ENCODE results near the gene OLFM1. TPM values are rescaled to one million over a fixed set of nuclear protein-coding genes. Genes with fewer than 3 reads are reported as not detected.

The OLFM1 gene
- 8.5 TPM for polyA plus RNA-seq (2013, experiment 1 of 2)
- polyA plus RNA-seq (2013, experiment 2 of 2) = 7.7 TPM

- Histone ChIP-seq H3K4me1 (ENCODE audit: control insufficient read depth, insufficient read depth, low read length, poor library complexity, severe bottlenecking) (peaks cover 16% of the 10 kb centered on the region), H3K9me3 (ENCODE audit: control insufficient read depth, low read length) (no peaks in the 10 kb centered on the region), H3K4me3 (ENCODE audit: extremely low read depth, insufficient read depth, low read length, poor library complexity, severe bottlenecking) (peak within 1 kb of the TSS; percentile 21), H3K27ac (ENCODE audit: low read depth, low read length, severe bottlenecking) (no peak within 1 kb of the TSS), H3K36me3 (ENCODE audit: control insufficient read depth, insufficient read depth, low read length) (no peaks in the 10 kb centered on the region)
- 0% methylated on average over 20 to 30 of the region's 40 CpGs for WGBS, 2 experiments (ENCODE audit: insufficient coverage in 2 of 2)
Measured at GRCh38 chr9:135087489-135087792, at the start of gene OLFM1. Gene OLFM1, plus strand, starts transcription at chr9:135087668. Its CDS starts 322 bp downstream, at chr9:135087990.

- H3K9me3 ChIP-seq (ENCODE audit: control insufficient read depth, low read length) = no peaks in the 10 kb centered on the region
- no peak overlapping the region for H3K4me3 ChIP-seq (ENCODE audit: extremely low read depth, insufficient read depth, low read length, poor library complexity, severe bottlenecking)
- no peak overlapping the region for H3K27ac ChIP-seq (ENCODE audit: low read depth, low read length, severe bottlenecking)
- no peaks in the 10 kb centered on the region for H3K36me3 ChIP-seq (ENCODE audit: control insufficient read depth, insufficient read depth, low read length)
- no peaks in the 10 kb centered on the region for H3K4me1 ChIP-seq (ENCODE audit: control insufficient read depth, insufficient read depth, low read length, poor library complexity, severe bottlenecking)
- WGBS, 2 experiments (ENCODE audit: insufficient coverage in 2 of 2) = 83 to 90% methylated on average over 7 to 13 of the region's 13 CpGs
Measured at GRCh38 chr9:135038331-135038730, 49.1 kb upstream of the OLFM1 start.

GRCh38 chr9:135038826-135039225, 48.6 kb upstream of the OLFM1 start:
- 91 to 100% methylated on average over 1 of the region's 3 CpGs for WGBS, 2 experiments (ENCODE audit: insufficient coverage in 2 of 2)
- H3K4me3 ChIP-seq (ENCODE audit: extremely low read depth, insufficient read depth, low read length, poor library complexity, severe bottlenecking) = no peak overlapping the region
- H3K27ac ChIP-seq (ENCODE audit: low read depth, low read length, severe bottlenecking) = no peak overlapping the region
- no peaks in the 10 kb centered on the region for H3K9me3 ChIP-seq (ENCODE audit: control insufficient read depth, low read length)
- no peaks in the 10 kb centered on the region for H3K36me3 ChIP-seq (ENCODE audit: control insufficient read depth, insufficient read depth, low read length)
- H3K4me1 ChIP-seq (ENCODE audit: control insufficient read depth, insufficient read depth, low read length, poor library complexity, severe bottlenecking) = no peaks in the 10 kb centered on the region

- WGBS, 2 experiments (ENCODE audit: insufficient coverage in 2 of 2) = 82 to 89% methylated on average over 14 of the region's 14 CpGs
Measured at GRCh38 chr9:135039266-135039870, 48.1 kb upstream of the OLFM1 start.

GRCh38 chr9:135039916-135040645, 47.4 kb upstream of the OLFM1 start:
- Histone ChIP-seq H3K36me3 (ENCODE audit: control insufficient read depth, insufficient read depth, low read length) (no peaks in the 10 kb centered on the region), H3K4me1 (ENCODE audit: control insufficient read depth, insufficient read depth, low read length, poor library complexity, severe bottlenecking) (no peaks in the 10 kb centered on the region), H3K27ac (ENCODE audit: low read depth, low read length, severe bottlenecking) (no peak overlapping the region), H3K4me3 (ENCODE audit: extremely low read depth, insufficient read depth, low read length, poor library complexity, severe bottlenecking) (no peak overlapping the region), H3K9me3 (ENCODE audit: control insufficient read depth, low read length) (no peaks in the 10 kb centered on the region)
- WGBS, 2 experiments (ENCODE audit: insufficient coverage in 2 of 2) = 80 to 91% methylated on average over 9 of the region's 9 CpGs

More at GRCh38 chr9:135039266-135039870, 48.1 kb upstream of the OLFM1 start:
- Histone ChIP-seq H3K27ac (ENCODE audit: low read depth, low read length, severe bottlenecking) (no peak overlapping the region), H3K4me1 (ENCODE audit: control insufficient read depth, insufficient read depth, low read length, poor library complexity, severe bottlenecking) (no peaks in the 10 kb centered on the region), H3K9me3 (ENCODE audit: control insufficient read depth, low read length) (no peaks in the 10 kb centered on the region), H3K4me3 (ENCODE audit: extremely low read depth, insufficient read depth, low read length, poor library complexity, severe bottlenecking) (no peak overlapping the region), H3K36me3 (ENCODE audit: control insufficient read depth, insufficient read depth, low read length) (no peaks in the 10 kb centered on the region)

DNA sequence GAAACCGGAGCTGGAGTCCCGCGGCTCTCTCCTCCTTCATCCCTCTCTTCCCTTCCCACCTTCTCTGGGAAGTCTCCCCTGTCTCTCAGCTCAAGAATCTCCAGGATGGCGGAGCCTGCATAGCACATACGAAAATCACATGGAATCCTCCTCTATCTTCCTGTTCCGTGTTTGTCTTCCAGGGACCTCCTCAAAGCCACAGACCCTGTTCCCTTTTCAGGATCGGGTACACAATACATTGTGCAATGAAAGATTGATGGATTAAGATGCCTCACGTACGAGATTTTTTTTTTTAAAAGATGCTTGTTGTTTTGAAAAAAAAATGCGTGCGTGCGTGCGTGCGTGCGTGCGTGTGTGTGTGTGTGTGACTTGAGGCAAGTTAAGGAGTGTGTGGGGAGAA, 46.6 kb upstream of the OLFM1 start:
- 76 to 84% methylated on average over 9 to 16 of the region's 16 CpGs for WGBS, 2 experiments (ENCODE audit: insufficient coverage in 2 of 2)
- Histone ChIP-seq H3K27ac (ENCODE audit: low read depth, low read length, severe bottlenecking) (no peak overlapping the region), H3K36me3 (ENCODE audit: control insufficient read depth, insufficient read depth, low read length) (no peaks in the 10 kb centered on the region), H3K4me3 (ENCODE audit: extremely low read depth, insufficient read depth, low read length, poor library complexity, severe bottlenecking) (no peak overlapping the region), H3K9me3 (ENCODE audit: control insufficient read depth, low read length) (no peaks in the 10 kb centered on the region), H3K4me1 (ENCODE audit: control insufficient read depth, insufficient read depth, low read length, poor library complexity, severe bottlenecking) (no peaks in the 10 kb centered on the region)

DNA sequence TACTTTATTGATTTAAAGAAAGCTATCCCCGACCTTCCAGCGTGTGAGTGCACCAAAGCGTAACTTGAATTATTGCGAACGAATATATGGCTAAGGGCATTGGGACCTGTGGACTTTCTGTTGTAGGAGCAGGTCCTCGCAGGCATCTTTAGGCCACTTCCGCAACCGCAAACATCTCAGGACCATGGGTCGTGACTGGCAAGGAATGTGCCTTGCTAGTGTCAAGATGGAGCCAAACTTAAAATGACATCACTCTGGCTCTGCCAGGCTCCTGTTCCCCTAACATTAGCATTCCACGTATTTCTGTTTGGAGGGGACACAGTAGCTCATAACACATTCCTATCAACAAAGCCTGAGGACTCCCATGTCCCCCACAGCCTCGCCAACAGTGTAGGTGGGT, 44.1 kb upstream of the OLFM1 start:
- no peaks in the 10 kb centered on the region for H3K36me3 ChIP-seq (ENCODE audit: control insufficient read depth, insufficient read depth, low read length)
- no peak overlapping the region for H3K27ac ChIP-seq (ENCODE audit: low read depth, low read length, severe bottlenecking)
- H3K9me3 ChIP-seq (ENCODE audit: control insufficient read depth, low read length) = no peaks in the 10 kb centered on the region
- H3K4me3 ChIP-seq (ENCODE audit: extremely low read depth, insufficient read depth, low read length, poor library complexity, severe bottlenecking) = no peak overlapping the region
- WGBS, 2 experiments (ENCODE audit: insufficient coverage in 2 of 2) = 94 to 96% methylated on average over 9 of the region's 11 CpGs
- no peaks in the 10 kb centered on the region for H3K4me1 ChIP-seq (ENCODE audit: control insufficient read depth, insufficient read depth, low read length, poor library complexity, severe bottlenecking)

DNA sequence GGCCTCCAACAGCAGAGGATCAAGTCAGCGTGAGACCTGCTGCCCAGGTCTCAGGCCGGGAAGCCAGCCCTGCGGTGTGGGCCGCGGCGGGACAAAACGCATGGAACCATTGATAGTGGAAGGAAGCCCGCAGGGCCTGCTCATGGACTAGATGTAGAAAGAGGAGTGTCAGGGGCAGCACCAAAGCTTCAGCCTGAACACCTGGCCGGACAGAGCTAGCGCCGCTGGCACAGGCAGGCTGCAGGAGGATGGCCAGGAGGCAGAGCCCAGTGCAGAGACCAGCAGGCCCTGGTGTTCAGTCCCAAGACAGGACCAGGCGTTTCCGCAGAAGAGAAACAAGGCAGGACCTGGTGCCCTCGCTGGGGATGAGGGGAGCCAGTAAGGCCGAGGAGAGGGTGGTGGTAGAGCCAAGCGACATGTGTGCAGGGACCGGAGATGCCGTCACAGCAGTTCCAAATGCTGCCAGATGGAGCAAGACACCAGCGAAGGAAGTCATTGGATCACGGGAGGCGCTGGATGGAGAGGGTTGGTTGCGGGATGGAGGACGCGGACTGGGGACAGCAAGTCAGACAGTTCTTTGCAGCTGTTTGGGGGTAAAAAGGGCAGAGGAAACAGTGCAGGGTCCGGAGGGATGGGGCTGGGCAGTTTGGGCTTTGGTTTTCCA, 42.1 kb upstream of the OLFM1 start:
- Histone ChIP-seq H3K27ac (ENCODE audit: low read depth, low read length, severe bottlenecking) (no peak overlapping the region), H3K9me3 (ENCODE audit: control insufficient read depth, low read length) (no peaks in the 10 kb centered on the region), H3K4me3 (ENCODE audit: extremely low read depth, insufficient read depth, low read length, poor library complexity, severe bottlenecking) (no peak overlapping the region), H3K36me3 (ENCODE audit: control insufficient read depth, insufficient read depth, low read length) (no peaks in the 10 kb centered on the region), H3K4me1 (ENCODE audit: control insufficient read depth, insufficient read depth, low read length, poor library complexity, severe bottlenecking) (no peaks in the 10 kb centered on the region)
- 87 to 91% methylated on average over 24 to 25 of the region's 25 CpGs for WGBS, 2 experiments (ENCODE audit: insufficient coverage in 2 of 2)

- no peak overlapping the region for H3K27ac ChIP-seq (ENCODE audit: low read depth, low read length, severe bottlenecking)
- no peaks in the 10 kb centered on the region for H3K9me3 ChIP-seq (ENCODE audit: control insufficient read depth, low read length)
- no peaks in the 10 kb centered on the region for H3K4me1 ChIP-seq (ENCODE audit: control insufficient read depth, insufficient read depth, low read length, poor library complexity, severe bottlenecking)
- 87 to 89% methylated on average over 13 to 17 of the region's 18 CpGs for WGBS, 2 experiments (ENCODE audit: insufficient coverage in 2 of 2)
- no peaks in the 10 kb centered on the region for H3K36me3 ChIP-seq (ENCODE audit: control insufficient read depth, insufficient read depth, low read length)
- no peak overlapping the region for H3K4me3 ChIP-seq (ENCODE audit: extremely low read depth, insufficient read depth, low read length, poor library complexity, severe bottlenecking)
Measured at GRCh38 chr9:135045928-135046738, 41.3 kb upstream of the OLFM1 start.

DNA sequence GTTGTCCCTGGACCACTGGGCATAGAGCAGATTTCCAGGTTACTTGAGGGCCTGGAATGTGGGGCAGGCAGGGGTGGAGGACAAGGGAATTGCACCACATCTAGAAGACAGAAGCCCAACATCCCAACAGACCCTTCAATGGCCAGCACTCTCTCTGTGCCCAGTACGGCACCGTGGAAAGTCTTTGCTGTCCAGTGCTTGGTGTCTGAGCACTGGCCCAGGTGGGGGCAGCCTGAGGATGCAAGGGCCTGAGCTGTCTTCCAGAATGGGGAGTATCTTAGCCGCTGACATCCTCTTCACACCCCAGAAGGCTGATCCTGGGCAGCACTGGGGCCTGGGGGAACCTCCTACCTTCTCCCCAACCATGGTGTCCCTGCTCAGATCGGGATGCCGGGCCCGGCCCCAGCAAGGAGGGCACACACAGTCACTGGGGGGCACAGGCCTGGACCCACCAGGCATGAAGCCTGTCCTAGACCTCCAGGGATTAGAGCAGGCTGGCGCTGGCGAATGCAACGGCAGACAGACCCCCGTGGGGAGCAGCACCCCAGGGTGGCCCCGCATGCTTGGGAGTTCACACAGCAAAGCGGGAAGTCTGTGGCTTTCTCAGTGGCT, 40.6 kb upstream of the OLFM1 start:
- Histone ChIP-seq H3K4me1 (ENCODE audit: control insufficient read depth, insufficient read depth, low read length, poor library complexity, severe bottlenecking) (no peaks in the 10 kb centered on the region), H3K9me3 (ENCODE audit: control insufficient read depth, low read length) (no peaks in the 10 kb centered on the region), H3K4me3 (ENCODE audit: extremely low read depth, insufficient read depth, low read length, poor library complexity, severe bottlenecking) (no peak overlapping the region), H3K36me3 (ENCODE audit: control insufficient read depth, insufficient read depth, low read length) (no peaks in the 10 kb centered on the region), H3K27ac (ENCODE audit: low read depth, low read length, severe bottlenecking) (no peak overlapping the region)
- WGBS, 2 experiments (ENCODE audit: insufficient coverage in 2 of 2) = 100% methylated on average over 9 of the region's 12 CpGs; no CpG with 5 or more reads in 1 of the 2 experiments

All from mesodermal cell (in vitro differentiated cells).